GM23338 (cell line): Measurements from ENCODE around the gene NEK6. TPM values are rescaled to one million over a fixed set of nuclear protein-coding genes. Genes with fewer than 3 reads are reported as not detected.
A peak's percentile ranks its signal among the peaks of the same experiment; 100 is the strongest.

ENCODE experiments used
- ATAC-seq: fragments of 200-7000 bp; cut with Tn5 transposase; 3 replicates; pipeline ENCODE4 v1.9.1; 2020
- DNase-seq: peaks from one replicate; pipeline ENCODE4 v3.0.0-alpha.2; 2015; ENCODE audit warnings: low spot score
- H2AFZ ChIP-seq: fragments of 200-600 bp; sonication (generic); 2 replicates; pipeline ENCODE4 v1.8.0; 2016; ENCODE audit warnings: antibody characterized with exemption, mild to moderate bottlenecking, moderate library complexity
- H3F3A ChIP-seq: fragments of 200-600 bp; sonication (generic); replicated peaks from 2 replicates; pipeline ENCODE4 v1.8.0; 2017; ENCODE audit warnings: antibody characterized with exemption, mixed run types, low read depth
- H3K27ac ChIP-seq: fragments of 200-600 bp; sonication (generic); 2 replicates; pipeline ENCODE4 v1.6.1; 2016; ENCODE audit warnings: low read depth
- H3K27me3 ChIP-seq: fragments of 200-600 bp; sonication (generic); 2 replicates; pipeline ENCODE4 v1.8.0; 2016; ENCODE audit warnings: mild to moderate bottlenecking, mixed run types, moderate library complexity; ENCODE audit not compliant: insufficient read depth
- H3K36me3 ChIP-seq: fragments of 200-600 bp; sonication (generic); 2 replicates; pipeline ENCODE4 v1.8.0; 2016; ENCODE audit warnings: mild to moderate bottlenecking; ENCODE audit not compliant: insufficient read depth
- H3K4me1 ChIP-seq: fragments of 200-600 bp; sonication (generic); 2 replicates; pipeline ENCODE4 v1.8.0; 2016; ENCODE audit warnings: mild to moderate bottlenecking, moderate library complexity; ENCODE audit not compliant: insufficient read depth
- H3K4me2 ChIP-seq: fragments of 200-600 bp; sonication (generic); 2 replicates; pipeline ENCODE4 v1.7.1; 2017; ENCODE audit warnings: mixed run types
- H3K4me3 ChIP-seq: fragments of 200-600 bp; sonication (generic); 2 replicates; pipeline ENCODE4 v1.6.1; 2016; ENCODE audit warnings: mixed run types
- H3K79me2 ChIP-seq: fragments of 200-600 bp; sonication (generic); replicated peaks from 2 replicates; pipeline ENCODE4 v1.8.0; 2017; ENCODE audit warnings: mild to moderate bottlenecking; ENCODE audit not compliant: insufficient read depth
- H3K9me2 ChIP-seq: fragments of 200-600 bp; sonication (generic); 2 replicates; pipeline ENCODE4 v1.8.0; 2017; ENCODE audit not compliant: insufficient read depth
- H4K20me1 ChIP-seq: fragments of 200-600 bp; sonication (generic); replicated peaks from 2 replicates; pipeline ENCODE4 v1.8.0; 2017; ENCODE audit warnings: mild to moderate bottlenecking; ENCODE audit not compliant: insufficient read depth
- H3K27ac Mint-ChIP-seq: 2 replicates; pipeline ENCODE4 v1.8.0; 2020; ENCODE audit warnings: inconsistent platforms, mild to moderate bottlenecking, moderate library complexity, mixed read lengths
- H3K27me3 Mint-ChIP-seq: 3 replicates; pipeline ENCODE4 v1.8.0; 2022; ENCODE audit warnings: low read depth, mild to moderate bottlenecking, moderate library complexity, mixed read lengths, inconsistent platforms; ENCODE audit not compliant: insufficient read depth, poor library complexity
- H3K36me3 Mint-ChIP-seq: 3 replicates; pipeline ENCODE4 v1.8.0; 2021; ENCODE audit warnings: low read depth, mild to moderate bottlenecking, inconsistent platforms, moderate library complexity, mixed read lengths
- H3K4me1 Mint-ChIP-seq: 3 replicates; pipeline ENCODE4 v1.8.0; 2020; ENCODE audit warnings: mild to moderate bottlenecking, inconsistent platforms, mixed read lengths
- H3K4me3 Mint-ChIP-seq: 3 replicates; pipeline ENCODE4 v1.8.0; 2021; ENCODE audit warnings: moderate library complexity, mild to moderate bottlenecking, inconsistent platforms, mixed read lengths
- H3K9me3 Mint-ChIP-seq: 3 replicates; pipeline ENCODE4 v1.8.0; 2020; ENCODE audit warnings: moderate library complexity, mild to moderate bottlenecking, inconsistent platforms, mixed read lengths
- CREB1 ChIP-seq: fragments of 250-450 bp; sonication (Bioruptor Pico); IDR thresholded peaks from 2 replicates; pipeline ENCODE4 v1.5.0; 2020; ENCODE audit warnings: low read depth, mild to moderate bottlenecking, moderate library complexity
- EZH2 ChIP-seq: fragments of 200-600 bp; sonication (generic); IDR thresholded peaks from one replicate; pipeline ENCODE4 v1.8.0; 2017; ENCODE audit warnings: antibody characterized with exemption, mild to moderate bottlenecking, low read depth; ENCODE audit not compliant: unreplicated experiment
- POLR2AphosphoS5 ChIP-seq: IDR thresholded peaks from 2 replicates; pipeline ENCODE4 v1.6.1; 2016; ENCODE audit warnings: antibody characterized with exemption, low read depth
- STAT1 ChIP-seq: IDR thresholded peaks from one replicate; pipeline ENCODE4 v1.6.1; 2016; ENCODE audit warnings: antibody characterized with exemption; ENCODE audit not compliant: unreplicated experiment
- ZNF114 ChIP-seq: fragments of 250-450 bp; sonication (Bioruptor Pico); IDR thresholded peaks from 2 replicates; pipeline ENCODE4 v1.5.0; 2020; ENCODE audit warnings: mild to moderate bottlenecking, moderate library complexity
- ZNF331 ChIP-seq: fragments of 250-450 bp; sonication (Bioruptor Pico); IDR thresholded peaks from 2 replicates; pipeline ENCODE4 v1.5.0; 2020; ENCODE audit warnings: low read depth, mild to moderate bottlenecking, moderate library complexity
- polyA plus RNA-seq: library from polyadenylated mRNA; unstranded; fragments of >200 nt; fragmentation: Nextera tagmentation; extraction: Ambion mirVana; gene quantifications from 2 replicates; pipeline ENCODE4 v1.2.1, GENCODE V29; 2016
- total RNA-seq: library from RNA; depleted of rRNA; stranded (reverse); fragments of >200 nt; shearing (Covaris generic); gene quantifications from 2 replicates; pipeline ENCODE4 v1.2.3, GENCODE V29; 2014
- TF ChIP-seq, protein P1 (sequence below): IDR thresholded peaks from 2 replicates; pipeline ENCODE4 v1.6.1; 2016; ENCODE audit warnings: antibody characterized with exemption
- TF ChIP-seq, protein P2 (sequence below): IDR thresholded peaks from one replicate; pipeline ENCODE4 v1.6.1; 2018; ENCODE audit warnings: antibody characterized with exemption; ENCODE audit not compliant: unreplicated experiment

The NEK6 gene
- total and polyA plus RNA-seq, 2 experiments from 2014 or later = 8.1 to 11.2 TPM

- Mint-ChIP-seq H3K4me1 (peaks cover 6% of the 10 kb centered on the region; the same call in 2 of the 3 replicates), H3K9me3 (no peaks in the 10 kb centered on the region), H3K27me3 (peaks cover 21% of the 10 kb centered on the region), H3K27ac (0 out of 2 replicates have a peak overlapping the region, but pooled peaks have one; percentile 3), H3K36me3 (peaks cover 39% of the 10 kb centered on the region), H3K4me3 (no peak overlapping the region)
- H3F3A ChIP-seq = no peaks in the 10 kb centered on the region
- H3K27ac ChIP-seq = no peak overlapping the region
- H3K79me2 ChIP-seq = no peaks in the 10 kb centered on the region; the same call in 1 of the 2 replicates
- no peaks in the 10 kb centered on the region for H3K9me2 ChIP-seq
- no peak for DNase-seq
- H3K27me3 ChIP-seq = no peaks in the 10 kb centered on the region
- H3K4me2 ChIP-seq = no peak overlapping the region
- H3K4me3 ChIP-seq = no peak overlapping the region
- peaks cover 2% of the 10 kb centered on the region; the same call in 1 of the 2 replicates for H4K20me1 ChIP-seq
- no peak overlapping the region for H2AFZ ChIP-seq
- peaks cover 10% of the 10 kb centered on the region; the same call in 1 of the 2 replicates for H3K36me3 ChIP-seq
- ATAC-seq = no peak
- H3K4me1 ChIP-seq = peaks cover 9% of the 10 kb centered on the region; the same call in 1 of the 2 replicates
- TF ChIP-seq POLR2AphosphoS5 (0 out of 2 replicates have a peak, but pooled peaks have one; percentile 4), CREB1 (CRISPR knock-in tag) (no peak)
Observed at GRCh38 chr9:124349675-124350493, 92.1 kb downstream of the NEK6 start.

- Mint-ChIP-seq H3K4me1 (peaks cover 6% of the 10 kb centered on the region; the same call in 2 of the 3 replicates), H3K4me3 (no peak overlapping the region), H3K36me3 (peaks cover 39% of the 10 kb centered on the region), H3K27me3 (peaks cover 18% of the 10 kb centered on the region), H3K9me3 (no peaks in the 10 kb centered on the region), H3K27ac (0 out of 2 replicates have a peak overlapping the region, but pooled peaks have one; percentile 3)
- no peak overlapping the region for H3K27ac ChIP-seq
- H3K9me2 ChIP-seq = no peaks in the 10 kb centered on the region
- no peak overlapping the region for H2AFZ ChIP-seq
- peaks cover 2% of the 10 kb centered on the region; the same call in 1 of the 2 replicates for H4K20me1 ChIP-seq
- no peak overlapping the region for H3K4me2 ChIP-seq
- H3K4me3 ChIP-seq = no peak overlapping the region
- peaks cover 9% of the 10 kb centered on the region; the same call in 1 of the 2 replicates for H3K4me1 ChIP-seq
- ATAC-seq = no peak
- no peaks in the 10 kb centered on the region for H3F3A ChIP-seq
- H3K79me2 ChIP-seq = no peaks in the 10 kb centered on the region; the same call in 1 of the 2 replicates
- peaks cover 10% of the 10 kb centered on the region; the same call in 1 of the 2 replicates for H3K36me3 ChIP-seq
- no peak for DNase-seq
- H3K27me3 ChIP-seq = no peaks in the 10 kb centered on the region
- no peak for TF ChIP-seq ZNF331 (CRISPR knock-in tag)
- no peak for TF ChIP-seq CREB1 (CRISPR knock-in tag)
- no peak for TF ChIP-seq EZH2
- TF ChIP-seq, protein P1, sequence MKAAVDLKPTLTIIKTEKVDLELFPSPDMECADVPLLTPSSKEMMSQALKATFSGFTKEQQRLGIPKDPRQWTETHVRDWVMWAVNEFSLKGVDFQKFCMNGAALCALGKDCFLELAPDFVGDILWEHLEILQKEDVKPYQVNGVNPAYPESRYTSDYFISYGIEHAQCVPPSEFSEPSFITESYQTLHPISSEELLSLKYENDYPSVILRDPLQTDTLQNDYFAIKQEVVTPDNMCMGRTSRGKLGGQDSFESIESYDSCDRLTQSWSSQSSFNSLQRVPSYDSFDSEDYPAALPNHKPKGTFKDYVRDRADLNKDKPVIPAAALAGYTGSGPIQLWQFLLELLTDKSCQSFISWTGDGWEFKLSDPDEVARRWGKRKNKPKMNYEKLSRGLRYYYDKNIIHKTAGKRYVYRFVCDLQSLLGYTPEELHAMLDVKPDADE = no peak
- no peak for TF ChIP-seq ZNF114 (CRISPR knock-in tag)
- TF ChIP-seq, protein P2, sequence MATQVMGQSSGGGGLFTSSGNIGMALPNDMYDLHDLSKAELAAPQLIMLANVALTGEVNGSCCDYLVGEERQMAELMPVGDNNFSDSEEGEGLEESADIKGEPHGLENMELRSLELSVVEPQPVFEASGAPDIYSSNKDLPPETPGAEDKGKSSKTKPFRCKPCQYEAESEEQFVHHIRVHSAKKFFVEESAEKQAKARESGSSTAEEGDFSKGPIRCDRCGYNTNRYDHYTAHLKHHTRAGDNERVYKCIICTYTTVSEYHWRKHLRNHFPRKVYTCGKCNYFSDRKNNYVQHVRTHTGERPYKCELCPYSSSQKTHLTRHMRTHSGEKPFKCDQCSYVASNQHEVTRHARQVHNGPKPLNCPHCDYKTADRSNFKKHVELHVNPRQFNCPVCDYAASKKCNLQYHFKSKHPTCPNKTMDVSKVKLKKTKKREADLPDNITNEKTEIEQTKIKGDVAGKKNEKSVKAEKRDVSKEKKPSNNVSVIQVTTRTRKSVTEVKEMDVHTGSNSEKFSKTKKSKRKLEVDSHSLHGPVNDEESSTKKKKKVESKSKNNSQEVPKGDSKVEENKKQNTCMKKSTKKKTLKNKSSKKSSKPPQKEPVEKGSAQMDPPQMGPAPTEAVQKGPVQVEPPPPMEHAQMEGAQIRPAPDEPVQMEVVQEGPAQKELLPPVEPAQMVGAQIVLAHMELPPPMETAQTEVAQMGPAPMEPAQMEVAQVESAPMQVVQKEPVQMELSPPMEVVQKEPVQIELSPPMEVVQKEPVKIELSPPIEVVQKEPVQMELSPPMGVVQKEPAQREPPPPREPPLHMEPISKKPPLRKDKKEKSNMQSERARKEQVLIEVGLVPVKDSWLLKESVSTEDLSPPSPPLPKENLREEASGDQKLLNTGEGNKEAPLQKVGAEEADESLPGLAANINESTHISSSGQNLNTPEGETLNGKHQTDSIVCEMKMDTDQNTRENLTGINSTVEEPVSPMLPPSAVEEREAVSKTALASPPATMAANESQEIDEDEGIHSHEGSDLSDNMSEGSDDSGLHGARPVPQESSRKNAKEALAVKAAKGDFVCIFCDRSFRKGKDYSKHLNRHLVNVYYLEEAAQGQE = no peak
- no peak for TF ChIP-seq STAT1
Observed at GRCh38 chr9:124350494-124351263, 92.9 kb downstream of the NEK6 start.
